K562 (cell line): ENCODE measurements around the gene BAIAP2. TPM values are rescaled to one million over a fixed set of nuclear protein-coding genes. Genes with fewer than 3 reads are reported as not detected.

Source experiments
- ATF7 ChIP-seq: fragments of 450-650 bp; IDR thresholded peaks from 2 replicates; pipeline ENCODE4 v1.7.1; 2014; ENCODE audit warnings: mild to moderate bottlenecking, moderate library complexity
- HDGF ChIP-seq: fragments of 450-650 bp; IDR thresholded peaks from 2 replicates; pipeline ENCODE4 v1.6.1; 2016
- MED1 ChIP-seq: sonication (generic); formaldehyde crosslinking; IDR thresholded peaks from 2 replicates; pipeline ENCODE4 v1.8.1; 2023; ENCODE audit warnings: missing genetic modification reagents, borderline replicate concordance
- OTX1 ChIP-seq: fragments of 450-650 bp; formaldehyde crosslinking; IDR thresholded peaks from 2 replicates; pipeline ENCODE4 v1.4.0; 2022; ENCODE audit warnings: mild to moderate bottlenecking
- PHTF2 ChIP-seq: fragments of 250-450 bp; sonication (Bioruptor Pico); IDR thresholded peaks from 2 replicates; pipeline ENCODE4 v1.5.0; 2021; ENCODE audit warnings: mild to moderate bottlenecking
- PML ChIP-seq: IDR thresholded peaks from 2 replicates; pipeline ENCODE4 v1.6.1; 2012; ENCODE audit warnings: low read length, inconsistent platforms
- POU5F1 ChIP-seq: fragments of 150-350 bp; IDR thresholded peaks from 2 replicates; pipeline ENCODE4 v1.6.1; 2014; ENCODE audit warnings: borderline replicate concordance, low read length, low read depth, mild to moderate bottlenecking; ENCODE audit not compliant: partially characterized antibody
- PTBP1 ChIP-seq: fragments of 200-400 bp; formaldehyde crosslinking; IDR thresholded peaks from 2 replicates; pipeline ENCODE4 v1.6.1; 2017; ENCODE audit warnings: low read depth, low read length
- PTTG1 ChIP-seq: fragments of 450-650 bp; IDR thresholded peaks from 2 replicates; pipeline ENCODE4 v1.6.1; 2016; ENCODE audit warnings: low read depth, mild to moderate bottlenecking, missing genetic modification characterization, missing compliant biosample characterization
- RAD51 ChIP-seq: fragments of 450-650 bp; IDR thresholded peaks from 2 replicates; pipeline ENCODE4 v1.7.1; 2016; ENCODE audit warnings: low read depth, mild to moderate bottlenecking, borderline replicate concordance
- RBM14 ChIP-seq: fragments of 200-400 bp; formaldehyde crosslinking; IDR thresholded peaks from 2 replicates; pipeline ENCODE4 v1.6.1; 2018; ENCODE audit warnings: low read depth, mild to moderate bottlenecking, low read length, moderate library complexity, borderline replicate concordance; ENCODE audit not compliant: insufficient read depth
- RBM39 ChIP-seq: fragments of 200-400 bp; formaldehyde crosslinking; optimal IDR thresholded peaks from 2 replicates; pipeline ENCODE3; 2018; ENCODE audit warnings: low read depth, low read length
- SRSF9 ChIP-seq: fragments of 200-400 bp; formaldehyde crosslinking; IDR thresholded peaks from 2 replicates; pipeline ENCODE4 v1.6.1; 2017; ENCODE audit warnings: low read depth, low read length, borderline replicate concordance
- TBL1XR1 ChIP-seq, 2 experiments: IDR thresholded peaks; 2 replicates each; pipeline ENCODE4 v1.6.1; 2012; ENCODE audit warnings: improper control_type of control experiment in 2 of 2, low read length in 2 of 2, mild to moderate bottlenecking in 1 of 2
- XRCC4 ChIP-seq: IDR thresholded peaks from one replicate; pipeline ENCODE4 v1.6.1; 2011; ENCODE audit not compliant: insufficient read depth, insufficient read length; ENCODE audit errors: extremely low read depth
- ZBTB7A ChIP-seq: IDR thresholded peaks from 2 replicates; pipeline ENCODE4 v1.6.1; 2011; ENCODE audit warnings: low read depth, mild to moderate bottlenecking, low read length, moderate library complexity, borderline replicate concordance; ENCODE audit not compliant: control insufficient read depth
- ZNF134 ChIP-seq: fragments of 250-450 bp; sonication (Bioruptor Pico); conservative IDR thresholded peaks from 2 replicates; pipeline ENCODE4 v1.4.0; 2020
- ZNF780A ChIP-seq: fragments of 250-450 bp; sonication (Bioruptor Pico); IDR thresholded peaks from 2 replicates; pipeline ENCODE4 v1.5.0; 2021; ENCODE audit warnings: mild to moderate bottlenecking
- polyA plus RNA-seq, 8 experiments: library from polyadenylated mRNA; depleted of rRNA in 4 of 8; stranded (reverse) in 5 of 8; unstranded in 3 of 8; fragments of >200 nt; fragmentation: Nextera tagmentation in 2 of 8; fragmentation: Illumina TruSeq in 1 of 8; extraction: Ambion mirVana in 2 of 8; extraction: Trizol in 1 of 8; gene quantifications; 2 replicates each; pipeline versions ENCODE4 v1.2.1 to v1.2.3, GENCODE V29; 2011 to 2014; ENCODE audit warnings: inconsistent platforms in 1 of 8, missing spikeins in 1 of 8
- total RNA-seq, 7 experiments: library from RNA; depleted of rRNA in 6 of 7; stranded (reverse); fragments of >200 nt in 6 of 7; fragmentation: Illumina TruSeq in 2 of 7; extraction: Trizol in 2 of 7; gene quantifications; 2 replicates each; pipeline versions ENCODE4 v1.2.1 to v1.2.3, GENCODE V29; 2011 to 2021; ENCODE audit warnings: low replicate concordance in 1 of 7
- TF ChIP-seq, protein P1 (sequence below): fragments of 200-800 bp; sonication (Bioruptor generic); IDR thresholded peaks from 2 replicates; pipeline ENCODE4 v1.6.1; 2017; ENCODE audit warnings: missing genetic modification characterization, missing compliant biosample characterization
- TF ChIP-seq, protein P2 (sequence below): fragments of 450-650 bp; IDR thresholded peaks from 2 replicates; pipeline ENCODE4 v1.7.0; 2016; ENCODE audit warnings: borderline replicate concordance
- TF ChIP-seq, protein P3 (sequence below): fragments of 450-650 bp; formaldehyde crosslinking; IDR thresholded peaks from 2 replicates; pipeline ENCODE4 v1.4.0; 2022; ENCODE audit warnings: missing genetic modification characterization
- TF ChIP-seq, protein P4 (sequence below), 2 experiments: fragments of 450-650 bp in 1 of 2; IDR thresholded peaks; 2 replicates each; pipeline ENCODE4 v1.6.1; 2011 to 2017; ENCODE audit warnings: low read depth in 2 of 2, antibody characterized with exemption in 1 of 2, borderline replicate concordance in 1 of 2, low read length in 1 of 2, mild to moderate bottlenecking in 1 of 2, mixed read lengths in 1 of 2; ENCODE audit not compliant: control insufficient read depth in 1 of 2

BAIAP2 gene
- total and polyA plus RNA-seq, 9 of the 15 experiments (the other 6 are each of a cell fraction or from before 2014, with no cell fraction given): 2.3 to 51.6 (median 18.4) TPM

GRCh38 chr17:80991645-80992076 is 43.3 kb upstream of the BAIAP2 start, which contains the start of gene CHMP6 (continued):
- TF ChIP-seq, protein P1, sequence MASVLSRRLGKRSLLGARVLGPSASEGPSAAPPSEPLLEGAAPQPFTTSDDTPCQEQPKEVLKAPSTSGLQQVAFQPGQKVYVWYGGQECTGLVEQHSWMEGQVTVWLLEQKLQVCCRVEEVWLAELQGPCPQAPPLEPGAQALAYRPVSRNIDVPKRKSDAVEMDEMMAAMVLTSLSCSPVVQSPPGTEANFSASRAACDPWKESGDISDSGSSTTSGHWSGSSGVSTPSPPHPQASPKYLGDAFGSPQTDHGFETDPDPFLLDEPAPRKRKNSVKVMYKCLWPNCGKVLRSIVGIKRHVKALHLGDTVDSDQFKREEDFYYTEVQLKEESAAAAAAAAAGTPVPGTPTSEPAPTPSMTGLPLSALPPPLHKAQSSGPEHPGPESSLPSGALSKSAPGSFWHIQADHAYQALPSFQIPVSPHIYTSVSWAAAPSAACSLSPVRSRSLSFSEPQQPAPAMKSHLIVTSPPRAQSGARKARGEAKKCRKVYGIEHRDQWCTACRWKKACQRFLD: no peak
- TF ChIP-seq RAD51: no peak
- no peak for TF ChIP-seq PTBP1
- peak; percentile 94 for TF ChIP-seq ZBTB7A
- TF ChIP-seq ATF7: peak; percentile 52; the same call in 1 of the 2 replicates
- peak; percentile 87; the same call in 1 of the 2 replicates for TF ChIP-seq ZNF134
- no peak for TF ChIP-seq OTX1 (CRISPR knock-in tag)
- TF ChIP-seq MED1 (CRISPR knock-in tag): 0 out of 2 replicates have a peak, but pooled peaks have one; percentile 17
- TF ChIP-seq HDGF: no peak
- TF ChIP-seq RBM39: no peak
- TF ChIP-seq, protein P2, sequence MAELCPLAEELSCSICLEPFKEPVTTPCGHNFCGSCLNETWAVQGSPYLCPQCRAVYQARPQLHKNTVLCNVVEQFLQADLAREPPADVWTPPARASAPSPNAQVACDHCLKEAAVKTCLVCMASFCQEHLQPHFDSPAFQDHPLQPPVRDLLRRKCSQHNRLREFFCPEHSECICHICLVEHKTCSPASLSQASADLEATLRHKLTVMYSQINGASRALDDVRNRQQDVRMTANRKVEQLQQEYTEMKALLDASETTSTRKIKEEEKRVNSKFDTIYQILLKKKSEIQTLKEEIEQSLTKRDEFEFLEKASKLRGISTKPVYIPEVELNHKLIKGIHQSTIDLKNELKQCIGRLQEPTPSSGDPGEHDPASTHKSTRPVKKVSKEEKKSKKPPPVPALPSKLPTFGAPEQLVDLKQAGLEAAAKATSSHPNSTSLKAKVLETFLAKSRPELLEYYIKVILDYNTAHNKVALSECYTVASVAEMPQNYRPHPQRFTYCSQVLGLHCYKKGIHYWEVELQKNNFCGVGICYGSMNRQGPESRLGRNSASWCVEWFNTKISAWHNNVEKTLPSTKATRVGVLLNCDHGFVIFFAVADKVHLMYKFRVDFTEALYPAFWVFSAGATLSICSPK: no peak
- TF ChIP-seq TBL1XR1 (IDR thresholded peaks at IDR 0.05; ENCODE audit: low read length in 2 of 2): 0 out of 4 replicates have a peak, but pooled peaks of 1 of the 2 experiments have one; percentile 32
- no peak for TF ChIP-seq SRSF9
- no peak for TF ChIP-seq XRCC4
- peak; percentile 98 for TF ChIP-seq POU5F1
- TF ChIP-seq PTTG1 (tag): no peak
- no peak for TF ChIP-seq PML
- TF ChIP-seq, protein P3, sequence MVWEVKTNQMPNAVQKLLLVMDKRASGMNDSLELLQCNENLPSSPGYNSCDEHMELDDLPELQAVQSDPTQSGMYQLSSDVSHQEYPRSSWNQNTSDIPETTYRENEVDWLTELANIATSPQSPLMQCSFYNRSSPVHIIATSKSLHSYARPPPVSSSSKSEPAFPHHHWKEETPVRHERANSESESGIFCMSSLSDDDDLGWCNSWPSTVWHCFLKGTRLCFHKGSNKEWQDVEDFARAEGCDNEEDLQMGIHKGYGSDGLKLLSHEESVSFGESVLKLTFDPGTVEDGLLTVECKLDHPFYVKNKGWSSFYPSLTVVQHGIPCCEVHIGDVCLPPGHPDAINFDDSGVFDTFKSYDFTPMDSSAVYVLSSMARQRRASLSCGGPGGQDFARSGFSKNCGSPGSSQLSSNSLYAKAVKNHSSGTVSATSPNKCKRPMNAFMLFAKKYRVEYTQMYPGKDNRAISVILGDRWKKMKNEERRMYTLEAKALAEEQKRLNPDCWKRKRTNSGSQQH: no peak
- no peak for TF ChIP-seq RBM14
- no peak for TF ChIP-seq ZNF780A (CRISPR knock-in tag)
- no peak for TF ChIP-seq PHTF2 (CRISPR knock-in tag)
- TF ChIP-seq, protein P4, sequence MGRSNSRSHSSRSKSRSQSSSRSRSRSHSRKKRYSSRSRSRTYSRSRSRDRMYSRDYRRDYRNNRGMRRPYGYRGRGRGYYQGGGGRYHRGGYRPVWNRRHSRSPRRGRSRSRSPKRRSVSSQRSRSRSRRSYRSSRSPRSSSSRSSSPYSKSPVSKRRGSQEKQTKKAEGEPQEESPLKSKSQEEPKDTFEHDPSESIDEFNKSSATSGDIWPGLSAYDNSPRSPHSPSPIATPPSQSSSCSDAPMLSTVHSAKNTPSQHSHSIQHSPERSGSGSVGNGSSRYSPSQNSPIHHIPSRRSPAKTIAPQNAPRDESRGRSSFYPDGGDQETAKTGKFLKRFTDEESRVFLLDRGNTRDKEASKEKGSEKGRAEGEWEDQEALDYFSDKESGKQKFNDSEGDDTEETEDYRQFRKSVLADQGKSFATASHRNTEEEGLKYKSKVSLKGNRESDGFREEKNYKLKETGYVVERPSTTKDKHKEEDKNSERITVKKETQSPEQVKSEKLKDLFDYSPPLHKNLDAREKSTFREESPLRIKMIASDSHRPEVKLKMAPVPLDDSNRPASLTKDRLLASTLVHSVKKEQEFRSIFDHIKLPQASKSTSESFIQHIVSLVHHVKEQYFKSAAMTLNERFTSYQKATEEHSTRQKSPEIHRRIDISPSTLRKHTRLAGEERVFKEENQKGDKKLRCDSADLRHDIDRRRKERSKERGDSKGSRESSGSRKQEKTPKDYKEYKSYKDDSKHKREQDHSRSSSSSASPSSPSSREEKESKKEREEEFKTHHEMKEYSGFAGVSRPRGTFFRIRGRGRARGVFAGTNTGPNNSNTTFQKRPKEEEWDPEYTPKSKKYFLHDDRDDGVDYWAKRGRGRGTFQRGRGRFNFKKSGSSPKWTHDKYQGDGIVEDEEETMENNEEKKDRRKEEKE (IDR thresholded peaks at IDR 0.05; ENCODE audit: borderline replicate concordance in 1 of 2, control insufficient read depth in 1 of 2, low read depth in 2 of 2, low read length in 1 of 2): 0 out of 4 replicates have a peak, but pooled peaks of 1 of the 2 experiments have one; percentile 52
